Stimulated activated CD8-positive, alpha-beta memory T cell treated with anti-CD3 and anti-CD28 coated beads, Interleukin-7, amount 100 ng/mL, for 24 hours (primary cell): ENCODE measurements around the gene WIPF3.

Source experiments
- DNase-seq: peaks from one replicate; pipeline ENCODE4 v3.0.0-alpha.2; 2020; ENCODE audit warnings: low read depth

Gene WIPF3

DNA sequence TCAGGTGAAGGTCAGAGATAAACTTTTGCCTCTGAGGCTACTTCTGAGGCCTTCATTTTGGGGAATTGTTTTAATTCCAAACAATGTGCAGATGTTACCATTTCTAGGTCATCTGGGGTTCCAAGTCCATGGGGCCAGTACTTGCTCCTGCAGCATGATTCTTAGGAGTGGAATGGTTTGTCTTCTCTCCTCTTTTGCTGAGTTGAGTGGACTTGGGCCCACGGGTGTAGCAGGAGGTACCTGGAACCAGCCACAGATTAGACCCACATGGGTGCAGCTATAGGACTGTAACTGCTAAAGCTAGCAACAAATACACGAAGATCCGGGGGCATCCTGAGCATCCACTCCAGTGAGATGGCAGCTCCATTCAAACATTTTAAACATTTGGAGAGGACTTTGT lies 41.6 kb downstream of the WIPF3 start:
- DNase-seq = no peak

DNA sequence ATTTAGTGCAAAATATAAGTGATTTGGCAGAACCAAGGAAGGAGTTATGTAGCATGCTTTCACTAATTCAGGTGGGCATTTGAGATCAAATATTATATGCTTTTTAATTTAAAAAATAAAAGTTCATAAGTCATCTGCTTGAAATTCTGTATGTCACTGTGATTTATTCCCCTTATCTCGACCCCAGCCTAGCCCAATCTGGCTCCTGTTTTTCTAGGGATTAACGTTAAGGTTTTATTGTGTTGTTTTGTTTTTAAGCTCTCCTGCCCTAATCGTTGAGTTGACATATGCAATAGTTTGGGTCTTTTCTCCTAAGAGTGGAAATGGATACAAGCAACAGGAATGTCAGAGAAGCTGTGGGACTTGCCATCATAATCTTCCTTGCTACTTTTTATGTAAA lies 42.6 kb downstream of the WIPF3 start:
- DNase-seq = no peak

DNA sequence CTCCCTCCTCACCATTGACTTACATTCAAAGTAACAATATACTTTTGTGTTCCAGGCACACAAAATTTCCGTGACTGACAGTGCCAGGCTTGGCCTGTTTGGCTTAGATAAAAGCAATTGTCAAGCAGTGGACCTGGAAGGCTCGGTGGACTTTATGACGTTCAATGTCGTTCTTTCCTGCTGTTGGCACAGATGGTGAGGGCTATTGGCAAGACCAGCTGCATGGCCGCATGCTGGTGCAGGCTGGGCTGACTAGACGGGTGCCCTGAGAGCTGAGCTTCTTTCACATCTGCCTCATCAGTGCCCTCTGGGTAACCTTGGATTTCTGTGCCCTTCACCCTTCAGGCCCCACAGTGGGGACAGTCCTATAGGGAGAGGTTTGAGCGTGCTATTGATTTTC lies 45.2 kb downstream of the WIPF3 start:
- no peak for DNase-seq

DNA sequence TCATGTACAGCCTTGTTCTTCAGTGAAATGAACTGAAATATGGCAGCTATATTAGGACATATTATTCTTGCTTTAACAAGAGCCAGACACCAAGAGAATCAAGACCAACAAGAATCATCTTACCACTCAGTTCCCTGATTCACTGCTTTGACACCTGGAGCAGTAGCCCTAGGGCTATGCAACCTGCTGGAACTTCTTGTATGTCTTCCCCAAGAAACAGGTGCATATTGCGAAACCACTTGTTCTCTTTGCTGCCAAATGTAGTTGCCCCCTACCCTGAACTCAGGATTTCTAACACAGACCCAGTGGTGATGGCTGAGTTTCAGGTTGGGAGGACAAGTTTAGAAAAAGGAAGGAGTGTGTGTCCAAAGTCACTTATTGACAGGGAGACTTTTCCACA lies 46.1 kb downstream of the WIPF3 start:
- DNase-seq = no peak

DNA sequence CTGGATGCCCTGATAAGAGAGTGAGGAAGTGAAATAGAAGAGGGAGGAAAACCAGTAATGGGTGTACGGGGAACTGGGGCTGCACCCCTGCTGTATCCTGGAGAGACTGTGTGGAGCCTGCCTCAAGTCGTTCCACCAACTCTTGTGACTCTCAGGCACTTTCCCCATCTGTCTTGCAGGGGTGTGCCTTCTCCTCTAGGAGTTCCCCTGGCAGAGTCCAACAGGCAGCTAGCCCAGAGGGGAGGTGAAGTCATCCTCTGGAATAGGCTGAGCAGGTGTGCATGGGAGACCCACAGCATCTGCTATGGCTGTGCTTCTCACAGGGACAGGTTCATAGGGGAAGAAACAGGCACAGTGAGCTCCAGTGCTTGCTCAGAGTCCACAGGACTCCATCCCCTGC lies 46.8 kb downstream of the WIPF3 start:
- DNase-seq = no peak

DNA sequence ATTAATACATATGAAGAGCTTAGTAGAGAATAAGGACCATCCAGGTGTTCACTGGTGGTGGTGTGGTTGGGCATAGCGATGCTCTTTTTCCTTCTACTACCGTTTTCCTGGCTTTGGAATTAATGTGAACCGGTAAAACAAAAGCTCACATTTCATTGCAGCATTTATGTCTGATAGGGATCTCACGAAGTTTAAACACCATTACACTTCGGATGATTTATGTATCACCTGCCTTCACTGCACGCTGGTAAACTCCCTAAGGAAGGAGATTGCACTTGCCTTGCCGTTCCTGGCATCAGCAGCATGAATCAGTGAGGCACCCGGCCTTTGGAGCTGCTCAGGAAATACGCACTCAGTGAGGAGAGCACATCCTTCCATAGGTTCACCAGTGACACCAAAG lies 47.5 kb downstream of the WIPF3 start:
- DNase-seq = no peak

DNA sequence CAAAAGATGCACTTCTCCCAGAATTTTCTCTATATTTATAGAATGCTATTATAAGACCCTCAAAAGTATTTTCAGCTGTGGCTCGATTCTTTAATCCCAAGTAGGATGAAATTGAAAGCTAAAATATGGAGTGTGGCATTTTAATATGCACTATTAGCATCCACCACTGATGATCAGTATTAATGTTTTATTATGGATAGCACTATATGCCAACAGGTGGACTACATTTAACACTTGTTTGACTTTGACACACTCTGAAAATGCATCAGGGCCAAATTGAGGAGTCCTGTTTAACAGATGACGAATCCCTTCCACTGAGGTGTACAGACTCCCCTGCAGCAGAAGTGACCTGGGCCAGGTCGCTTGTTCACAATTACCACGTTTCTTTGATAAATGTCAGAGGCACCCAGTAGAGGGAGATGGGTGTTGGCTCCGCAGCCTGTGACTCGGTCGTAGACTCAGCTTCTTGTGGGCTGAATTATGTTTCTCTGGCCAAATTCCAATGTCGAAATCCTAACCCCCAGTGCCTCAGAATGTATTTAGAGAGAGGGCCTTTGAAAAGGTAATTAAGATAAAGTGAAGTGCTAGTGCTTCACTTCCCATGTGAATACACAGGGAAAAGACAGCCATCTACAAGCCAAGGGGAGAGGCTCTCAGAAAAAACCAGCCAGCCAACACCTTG lies 48.1 kb downstream of the WIPF3 start:
- no peak for DNase-seq

DNA sequence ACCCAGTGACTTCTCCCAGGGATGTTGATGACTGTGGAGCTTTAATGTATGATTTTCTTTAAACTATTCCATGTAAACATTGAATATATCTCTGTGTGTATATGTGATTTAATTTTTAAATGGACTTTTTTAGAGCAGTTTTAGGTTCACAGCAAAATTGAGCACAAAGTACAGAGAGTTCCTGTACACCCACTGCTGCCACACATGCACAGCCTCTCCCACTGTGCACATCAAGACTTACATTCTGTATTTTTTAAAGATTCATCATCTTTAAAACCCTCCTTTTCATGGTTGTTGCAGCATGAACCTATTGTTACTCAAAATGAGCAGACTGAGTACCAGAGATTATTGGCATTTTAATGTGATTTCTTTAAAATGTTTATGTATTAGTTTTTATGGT lies 51.3 kb downstream of the WIPF3 start:
- no peak for DNase-seq

DNA sequence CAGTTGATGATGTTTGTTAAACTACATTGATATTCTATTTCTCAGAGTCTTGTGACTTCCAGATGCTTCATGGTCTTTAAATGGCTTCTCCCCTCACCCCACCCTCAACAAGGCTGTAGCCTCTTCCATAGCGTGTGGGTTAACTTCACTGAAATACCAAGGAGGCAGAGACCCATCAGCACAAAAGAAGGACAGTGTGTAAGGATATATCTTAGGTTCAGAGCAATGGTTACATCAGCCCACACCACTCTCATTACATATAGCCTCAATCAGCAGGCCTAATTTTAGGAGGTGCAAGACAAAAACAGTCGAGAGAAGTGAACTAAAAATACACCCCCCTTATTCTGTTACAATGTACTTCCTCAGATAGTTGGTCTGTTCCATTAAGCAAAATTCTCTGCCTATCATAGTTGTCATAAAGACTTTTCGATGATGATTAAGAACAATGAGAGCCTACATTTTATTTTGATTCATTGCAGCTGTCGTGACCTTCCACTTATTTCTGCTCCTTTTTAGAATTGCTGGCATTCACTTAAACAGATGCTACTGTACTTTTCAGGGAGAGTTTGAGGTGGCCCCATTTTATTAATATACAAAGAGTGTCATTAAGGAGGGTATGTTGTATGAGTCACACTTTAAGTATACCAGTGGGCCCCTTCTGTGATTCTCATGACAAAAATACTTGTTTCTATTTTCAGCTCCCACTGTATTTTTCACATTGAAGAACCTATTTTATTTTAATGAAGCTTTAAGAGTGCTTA lies 52.1 kb downstream of the WIPF3 start:
- DNase-seq = no peak

DNA sequence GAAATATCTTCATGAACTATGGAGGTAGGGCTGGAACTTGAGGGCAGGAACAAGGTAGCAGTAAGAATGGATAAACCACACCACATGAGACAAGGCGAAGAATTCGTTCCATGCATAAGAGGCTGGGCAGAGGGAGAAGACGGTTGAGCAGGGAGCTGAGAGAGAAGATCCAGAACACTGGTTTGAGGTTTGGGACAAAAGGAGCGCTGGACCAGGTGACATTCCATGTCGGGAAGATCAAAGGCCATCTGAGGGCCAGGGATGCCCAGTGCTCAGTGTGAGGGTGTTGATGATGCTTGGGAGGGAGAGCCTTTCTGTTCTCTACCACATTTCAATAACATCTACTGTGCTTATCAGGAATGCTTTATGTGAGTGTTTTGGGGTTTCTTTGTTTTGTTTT lies 52.8 kb downstream of the WIPF3 start:
- no peak for DNase-seq

DNA sequence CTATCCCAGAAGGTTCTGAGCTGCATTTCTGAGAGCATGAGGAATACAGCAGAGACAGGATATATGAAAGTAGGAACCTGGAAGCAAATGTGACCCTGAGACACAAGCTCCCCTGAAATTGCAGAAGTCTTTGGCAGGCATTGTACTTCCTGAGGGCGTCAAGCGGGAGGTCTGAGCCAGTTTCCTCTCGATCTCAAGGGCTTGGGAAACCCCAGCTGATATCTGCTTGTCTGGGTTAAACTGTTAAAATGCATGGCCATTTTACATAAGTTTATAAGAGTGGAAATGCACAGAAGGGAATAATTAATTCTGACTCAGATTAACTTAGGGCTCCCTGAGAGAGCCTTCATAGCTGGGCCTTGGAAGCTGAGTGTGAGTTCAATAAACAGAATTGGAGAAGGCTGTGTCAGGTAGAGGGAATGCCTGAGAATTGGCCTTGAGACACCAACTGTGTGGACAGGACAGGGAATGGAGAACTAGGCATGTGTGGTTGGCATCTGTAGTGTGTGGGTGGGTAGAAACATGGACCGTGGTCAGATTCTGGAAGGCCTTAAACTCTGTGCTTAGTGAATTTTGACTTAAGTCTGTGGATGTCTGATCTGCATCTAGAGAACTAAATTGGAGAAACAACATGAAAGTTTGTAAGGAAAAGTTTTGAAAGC lies 53.3 kb downstream of the WIPF3 start:
- no peak for DNase-seq

DNA sequence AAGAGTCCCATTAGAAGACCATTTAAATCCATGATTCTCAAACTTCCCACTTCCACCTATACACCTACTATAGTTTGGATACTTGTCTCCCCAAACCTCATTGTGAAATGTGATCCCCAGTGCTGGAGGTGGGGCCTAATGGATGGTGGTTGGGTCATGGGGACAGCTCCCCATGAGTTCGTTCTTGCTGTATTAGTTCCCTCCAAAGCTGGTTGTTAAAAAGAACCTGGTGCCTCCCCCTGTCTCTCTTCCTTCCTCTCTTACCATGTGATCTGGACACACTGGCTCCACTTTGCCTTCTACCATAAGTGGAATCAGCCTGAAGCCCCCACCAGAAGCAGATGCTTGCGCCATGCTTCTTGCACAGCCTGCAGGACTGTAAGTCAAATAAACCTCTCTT lies 53.9 kb downstream of the WIPF3 start:
- no peak for DNase-seq

DNA sequence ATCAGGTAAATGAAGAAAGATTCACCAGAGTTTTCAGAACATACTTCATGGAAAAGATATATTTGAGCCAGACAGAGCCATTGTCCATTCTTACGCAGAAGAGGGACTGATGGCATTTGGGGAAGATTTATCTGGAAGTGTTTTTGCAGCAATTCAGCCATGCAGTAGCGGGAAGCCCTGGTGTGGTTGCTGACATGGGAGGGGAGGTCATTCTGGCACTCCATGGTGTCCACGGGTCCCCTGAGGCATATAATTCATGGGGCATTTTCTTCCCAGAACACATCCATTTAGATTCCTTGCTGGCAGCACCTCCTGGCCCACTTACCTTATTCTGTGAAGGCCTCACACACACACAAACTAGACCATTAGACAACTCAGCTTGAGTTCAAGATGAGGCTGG lies 55.6 kb downstream of the WIPF3 start:
- no peak for DNase-seq

DNA sequence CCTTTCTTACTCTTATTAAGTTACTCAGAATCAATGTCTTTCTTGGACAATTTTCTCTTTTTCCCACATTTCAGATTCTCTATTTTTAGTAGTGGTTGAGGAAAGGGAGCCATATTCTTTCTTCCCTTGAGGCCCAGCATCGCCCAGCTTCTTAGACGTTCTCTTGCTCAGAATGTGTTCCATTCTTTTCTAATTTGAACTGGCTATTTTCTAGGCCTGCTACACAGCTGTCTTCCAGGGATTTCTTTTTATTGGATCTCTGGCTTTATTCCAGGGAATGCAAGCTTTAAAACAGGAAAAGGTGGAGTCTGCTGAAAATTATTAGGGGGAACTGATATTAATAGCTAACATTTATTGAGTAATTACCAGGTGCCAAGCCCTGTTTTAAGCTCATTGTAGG lies 58.3 kb downstream of the WIPF3 start:
- no peak for DNase-seq

DNA sequence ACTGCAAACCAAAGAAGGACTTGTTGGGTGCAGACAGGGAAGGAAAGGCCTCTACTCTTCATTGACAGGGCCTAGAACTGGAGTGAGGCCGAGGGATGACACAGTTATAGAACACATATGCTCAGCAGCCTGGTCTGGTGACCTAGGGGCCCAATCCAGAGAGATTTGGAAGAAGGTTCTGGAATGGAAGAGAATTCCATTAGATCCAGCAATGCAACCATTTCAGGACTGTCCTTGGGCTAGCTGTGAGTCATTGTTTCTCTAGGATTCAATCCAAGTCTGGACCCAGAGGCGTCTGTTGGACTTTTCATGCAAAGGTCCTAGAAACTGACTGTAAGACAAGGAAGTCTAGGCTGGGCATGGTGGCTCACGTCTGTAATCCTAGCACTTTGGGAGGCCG lies 59.2 kb downstream of the WIPF3 start:
- no peak for DNase-seq

DNA sequence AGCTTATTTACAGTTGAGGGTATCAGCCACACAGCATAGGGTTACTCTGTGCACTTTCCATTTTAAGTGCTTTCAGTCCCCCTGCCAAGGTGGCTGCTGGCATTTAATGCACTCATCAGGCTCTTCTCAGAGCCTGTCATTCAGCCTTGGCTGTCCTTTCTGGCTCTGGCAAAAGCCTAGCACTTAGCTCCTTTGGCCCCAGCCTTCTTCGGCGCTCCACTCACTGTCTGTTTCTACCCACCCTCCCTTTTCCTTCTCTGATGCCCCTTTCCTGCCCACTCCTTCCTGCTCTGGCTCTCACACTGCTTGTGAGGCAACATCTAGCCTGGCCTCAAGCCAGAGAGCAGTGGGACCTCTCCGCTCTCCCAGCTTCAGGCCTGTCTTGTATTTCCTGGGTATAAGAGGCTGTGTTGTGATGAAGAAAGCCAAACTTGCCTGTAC lies 60.2 kb downstream of the WIPF3 start:
- DNase-seq = no peak

DNA sequence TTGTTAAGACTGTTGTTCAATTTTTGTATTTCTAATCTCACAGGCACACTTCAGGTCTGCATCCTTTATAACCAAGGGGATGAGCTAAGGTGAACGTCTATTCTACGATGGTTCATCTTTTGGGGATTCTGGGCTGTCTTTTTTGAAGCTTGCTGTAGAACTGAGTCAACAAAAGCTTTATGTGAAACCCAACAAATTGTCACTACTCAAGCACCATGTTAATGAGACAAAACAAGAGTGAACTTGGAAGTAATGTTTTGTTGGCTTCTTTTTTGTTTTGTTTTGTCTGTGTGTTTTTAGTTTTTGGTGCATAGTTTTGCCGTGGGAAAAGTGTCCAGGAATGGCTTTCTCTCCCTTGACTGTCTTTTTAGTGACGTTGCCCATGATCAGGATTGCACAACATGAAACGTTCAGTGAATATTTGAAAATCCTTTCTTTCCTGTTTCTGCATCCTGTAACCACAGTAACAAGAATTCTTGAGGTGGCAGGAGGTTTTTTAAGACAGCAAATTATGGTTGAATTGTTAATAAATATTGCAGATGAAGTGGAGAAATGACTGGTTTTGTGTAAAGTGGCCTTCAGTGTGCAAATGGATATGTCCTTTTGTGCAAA lies 65.6 kb downstream of the WIPF3 start:
- DNase-seq = no peak

DNA sequence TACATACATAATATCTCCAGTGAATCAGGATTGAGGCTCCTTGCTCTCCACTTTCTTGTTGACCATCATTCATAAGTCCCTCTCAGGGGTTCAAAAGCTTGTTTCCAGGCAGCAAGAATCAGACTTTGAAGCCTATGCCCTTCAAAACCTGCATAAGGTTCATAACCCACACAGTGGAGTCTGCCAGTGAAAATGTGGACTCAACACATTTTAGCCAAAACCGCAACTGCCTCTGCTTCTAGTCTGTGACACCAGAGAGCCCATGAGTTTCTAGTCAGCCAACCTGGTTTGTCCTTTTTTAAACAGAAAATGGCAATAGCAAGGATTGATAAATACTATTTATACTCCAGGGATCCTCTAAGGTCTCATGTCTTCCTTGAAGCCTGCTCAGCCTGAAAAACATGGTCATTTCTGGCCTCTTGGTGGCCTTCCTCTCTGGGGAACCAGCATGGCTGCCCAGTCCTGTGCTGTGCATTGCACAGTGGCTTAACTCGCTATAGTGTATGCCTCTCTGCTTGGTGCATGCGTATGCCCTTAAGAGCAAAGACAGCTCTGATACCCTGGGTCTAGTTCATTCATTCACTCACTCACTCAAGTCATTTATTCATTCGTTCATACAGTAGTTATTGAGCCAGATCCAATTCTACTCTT lies 67.5 kb downstream of the WIPF3 start:
- DNase-seq = no peak

DNA sequence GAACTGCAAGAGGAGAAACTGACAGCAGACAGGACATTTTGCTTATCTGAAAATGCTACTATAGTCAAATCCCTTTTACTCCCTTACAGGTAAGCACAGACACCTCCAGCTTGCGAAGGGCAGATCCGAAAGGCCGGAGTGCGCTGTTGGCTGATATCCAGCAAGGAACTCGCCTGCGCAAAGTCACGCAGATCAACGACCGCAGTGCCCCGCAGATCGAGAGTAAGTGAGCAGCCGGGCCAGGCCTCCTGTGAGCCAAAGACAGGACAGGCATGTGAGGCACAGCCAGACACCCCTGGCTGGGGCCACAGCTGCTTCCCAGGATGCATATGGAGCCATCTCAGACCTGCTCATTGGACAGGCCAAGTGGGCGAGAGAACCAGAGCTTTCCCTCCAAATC lies 69.4 kb downstream of the WIPF3 start:
- no peak for DNase-seq

DNA sequence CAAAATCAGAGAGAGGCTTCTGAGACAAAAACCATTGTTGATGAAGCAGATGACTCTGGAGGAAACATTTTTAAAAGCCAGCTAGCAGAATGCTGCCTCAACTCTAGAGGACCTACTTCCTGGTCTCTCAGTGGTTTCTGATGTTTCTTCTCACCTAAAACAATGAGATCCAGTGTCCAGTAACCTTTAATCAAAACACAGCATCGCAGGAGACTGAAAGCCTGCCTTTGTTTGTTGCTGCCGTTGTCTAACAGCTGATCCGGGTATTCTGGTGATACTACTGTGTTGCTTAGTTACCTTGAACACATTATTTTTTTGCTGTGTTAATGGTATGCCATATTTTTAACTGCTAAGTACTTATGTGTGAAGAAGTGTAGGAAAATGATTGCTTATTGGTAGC lies 70.9 kb downstream of the WIPF3 start:
- no peak for DNase-seq

DNA sequence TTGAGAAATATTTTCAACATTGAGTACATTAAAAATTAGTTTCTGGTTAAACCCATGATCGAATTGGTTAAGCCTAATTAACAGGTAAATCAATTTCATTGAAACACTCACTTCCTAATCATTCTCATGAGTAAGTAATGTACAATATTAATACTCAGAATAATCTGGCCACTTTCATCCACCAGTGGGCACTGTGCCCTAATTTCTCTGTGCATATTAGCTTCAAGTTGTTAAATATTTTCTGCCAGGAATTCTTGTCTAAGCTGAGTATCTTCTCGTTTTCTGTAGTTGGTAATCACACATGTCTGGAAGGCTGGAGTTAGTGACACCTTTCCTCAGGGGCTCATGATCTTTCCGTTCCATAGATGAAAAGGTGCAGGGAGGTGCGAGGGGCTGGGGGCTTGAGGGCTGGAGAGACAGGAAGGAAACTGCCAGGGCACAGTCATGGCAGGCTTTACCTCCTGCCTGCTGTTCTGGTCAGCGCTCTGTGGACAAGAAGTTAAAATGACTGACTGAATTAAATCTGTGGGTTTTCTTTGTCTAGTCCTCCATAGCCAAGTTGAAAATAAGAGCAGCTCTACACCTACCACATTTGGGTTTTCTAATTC lies 71.9 kb downstream of the WIPF3 start:
- DNase-seq = no peak

DNA sequence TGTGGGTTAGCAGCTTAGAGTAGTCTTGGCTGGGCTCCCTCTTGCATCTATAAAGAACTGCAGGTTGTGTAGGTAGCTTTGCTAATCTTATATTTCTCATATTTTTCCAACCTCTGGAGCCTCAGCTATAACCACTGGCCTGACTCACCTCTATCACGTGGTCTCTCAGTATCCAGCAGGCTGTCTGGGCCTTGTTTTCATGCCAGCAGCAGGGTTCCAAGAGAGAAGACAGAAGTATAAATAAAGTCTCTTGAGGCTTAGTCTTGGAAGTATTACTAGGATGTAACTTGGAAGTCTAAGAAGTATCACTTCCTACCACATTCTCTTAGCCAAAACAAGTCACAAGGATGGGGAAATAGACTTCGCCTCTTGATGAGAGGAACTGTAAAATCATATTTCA lies 73.3 kb downstream of the WIPF3 start:
- DNase-seq = no peak
